ENCODE measurements around the gene MPC1.

MPC1 gene

DNA sequence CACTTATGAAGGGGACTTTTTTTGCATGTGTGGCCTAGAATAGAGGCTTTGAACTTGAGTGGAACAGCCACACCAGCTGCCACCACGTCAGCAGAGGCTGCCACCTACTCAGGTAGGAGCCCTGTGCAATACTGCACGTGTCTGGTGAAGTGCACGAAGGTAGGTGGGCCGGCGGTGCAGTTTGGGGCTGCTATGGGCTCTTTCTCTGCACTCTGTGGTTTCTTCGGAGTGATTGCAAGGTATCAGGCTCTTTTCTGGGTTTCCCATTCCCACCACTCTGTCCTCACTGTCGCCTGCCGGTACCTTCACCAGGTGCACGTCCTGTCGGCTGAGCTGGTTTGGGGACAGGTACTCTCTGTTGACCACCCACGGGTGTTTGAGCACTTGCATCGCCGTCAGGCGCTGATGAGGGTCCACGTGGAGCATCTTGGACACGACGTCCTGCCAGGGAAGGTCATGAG is 30.8 kb upstream of the MPC1 start:
- TF ChIP-seq CTCF (IDR thresholded peaks at IDR 0.05; ENCODE audit: low read depth, low read length): no peak
- H3K4me3 ChIP-seq (ENCODE audit: low read depth, low read length): no peak overlapping the region

GRCh38 chr6:166412911-166413384 is 30.2 kb upstream of the MPC1 start:
- no peak for TF ChIP-seq CTCF (IDR thresholded peaks at IDR 0.05; ENCODE audit: low read depth, low read length)
- no peak overlapping the region for H3K4me3 ChIP-seq (ENCODE audit: low read depth, low read length)

GRCh38 chr6:166412156-166412910 is 29.6 kb upstream of the MPC1 start:
- H3K4me3 ChIP-seq (ENCODE audit: low read depth, low read length): no peak overlapping the region
- no peak for TF ChIP-seq CTCF (IDR thresholded peaks at IDR 0.05; ENCODE audit: low read depth, low read length)

GRCh38 chr6:166411721-166412151 is 29.0 kb upstream of the MPC1 start:
- TF ChIP-seq CTCF (IDR thresholded peaks at IDR 0.05; ENCODE audit: low read depth, low read length): no peak
- H3K4me3 ChIP-seq (ENCODE audit: low read depth, low read length): no peak overlapping the region

DNA sequence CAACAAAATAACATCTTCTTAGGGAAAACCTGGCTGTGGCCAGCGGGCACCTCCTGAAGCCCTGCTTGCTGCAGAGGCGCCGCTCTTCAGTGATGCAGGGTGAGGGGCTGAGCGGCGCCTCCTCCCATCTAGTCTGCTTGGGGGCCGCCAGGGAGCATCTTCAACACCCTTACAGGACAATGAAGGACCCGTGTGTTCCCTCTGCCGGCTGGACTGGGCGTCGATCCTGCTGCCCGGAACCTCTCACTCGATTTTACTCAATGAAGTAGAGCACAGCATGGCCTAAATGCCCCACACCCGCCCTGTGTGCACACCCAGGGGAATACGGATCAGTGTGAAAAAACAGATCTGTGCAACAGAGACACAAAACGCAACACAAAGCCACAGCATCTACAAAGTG is 28.5 kb upstream of the MPC1 start:
- no peak for TF ChIP-seq CTCF (IDR thresholded peaks at IDR 0.05; ENCODE audit: low read depth, low read length)
- no peak overlapping the region for H3K4me3 ChIP-seq (ENCODE audit: low read depth, low read length)

DNA sequence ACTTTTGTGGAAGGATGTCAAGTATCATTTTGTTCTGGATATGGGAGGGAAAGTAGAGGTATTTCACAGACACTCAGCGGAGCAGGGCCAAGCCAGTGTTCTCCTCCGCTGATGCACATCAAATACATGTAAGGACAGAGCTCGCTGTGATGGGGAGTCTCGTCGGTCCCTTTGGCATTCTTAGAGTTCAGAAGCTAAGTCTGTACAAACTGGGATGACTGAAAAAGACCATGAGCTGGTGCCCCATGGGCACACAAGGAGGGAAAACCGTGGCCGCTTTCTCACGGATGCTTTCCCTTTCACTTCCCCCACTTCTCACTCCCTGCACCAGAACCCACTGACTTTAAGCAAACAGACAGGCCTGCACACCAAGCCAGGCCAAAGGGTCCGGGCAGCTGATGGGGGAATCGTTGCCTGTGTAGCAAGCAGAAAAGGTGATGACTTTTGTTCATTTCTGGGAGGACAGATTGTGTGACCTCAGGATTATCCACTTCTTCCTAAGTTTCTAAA is 27.7 kb upstream of the MPC1 start:
- TF ChIP-seq CTCF (IDR thresholded peaks at IDR 0.05; ENCODE audit: low read depth, low read length): no peak
- no peak overlapping the region for H3K4me3 ChIP-seq (ENCODE audit: low read depth, low read length)

Data from WI38 (cell line).